Liver (tissue), 9 donors: Measurements from ENCODE around the gene ZNF213. TPM values are rescaled to one million over a fixed set of nuclear protein-coding genes. Genes with fewer than 3 reads are reported as not detected.

Experiments used
- DNase-seq: peaks from one replicate; pipeline ENCODE4 v3.0.0-alpha.2; 2017; ENCODE audit warnings: low spot score
- H3K27ac ChIP-seq, 2 donors: one replicate each; pipeline ENCODE4 v1.7.0; 2013; ENCODE audit warnings: inconsistent platforms in 2 of 2, low read length in 2 of 2, control low read depth in 1 of 2, low read depth in 1 of 2, mild to moderate bottlenecking in 1 of 2
- H3K27me3 ChIP-seq, 4 donors: one replicate each; pipeline versions ENCODE4 v1.6.1 to v1.7.0; 2013; ENCODE audit warnings: low read length in 3 of 4, inconsistent platforms in 1 of 4, mild to moderate bottlenecking in 1 of 4, moderate library complexity in 1 of 4; ENCODE audit not compliant: control insufficient read depth in 4 of 4, insufficient read depth in 4 of 4
- H3K36me3 ChIP-seq, 4 donors: one replicate each; pipeline versions ENCODE4 v1.6.1 to v1.7.0; 2013; ENCODE audit warnings: low read length in 3 of 4, mild to moderate bottlenecking in 3 of 4, low read depth in 1 of 4, moderate library complexity in 1 of 4; ENCODE audit not compliant: control insufficient read depth in 4 of 4, insufficient read depth in 3 of 4
- H3K4me1 ChIP-seq, 4 donors: one replicate each; pipeline versions ENCODE4 v1.6.1 to v1.7.0; 2013; ENCODE audit warnings: low read length in 3 of 4, mild to moderate bottlenecking in 3 of 4, moderate library complexity in 1 of 4; ENCODE audit not compliant: control insufficient read depth in 4 of 4, insufficient read depth in 4 of 4
- H3K4me3 ChIP-seq, 3 donors: one replicate each; pipeline versions ENCODE4 v1.6.1 to v1.7.0; 2013; ENCODE audit warnings: low read length in 3 of 3, control low read depth in 1 of 3, low read depth in 1 of 3, mild to moderate bottlenecking in 1 of 3
- H3K9ac ChIP-seq, 2 donors: one replicate each; pipeline ENCODE4 v1.7.0; 2013; ENCODE audit warnings: low read length in 2 of 2, mild to moderate bottlenecking in 2 of 2, moderate library complexity in 2 of 2, control low read depth in 1 of 2, low read depth in 1 of 2
- H3K9me3 ChIP-seq, 4 donors: one replicate each; pipeline versions ENCODE4 v1.6.1 to v1.7.0; 2013; ENCODE audit warnings: low read length in 3 of 4; ENCODE audit not compliant: control insufficient read depth in 4 of 4
- GABPA ChIP-seq, 2 donors: IDR thresholded peaks in 1 of 2; conservative IDR thresholded peaks in 1 of 2; 2 replicates each; pipeline ENCODE4 v1.6.1; 2016; ENCODE audit warnings: antibody characterized with exemption in 2 of 2, mild to moderate bottlenecking in 1 of 2, moderate library complexity in 1 of 2
- MAX ChIP-seq: IDR thresholded peaks from 2 replicates; pipeline ENCODE4 v1.6.1; 2016; ENCODE audit warnings: antibody characterized with exemption
- RXRA ChIP-seq, 2 donors: IDR thresholded peaks; 2 replicates each; pipeline ENCODE4 v1.6.1; 2017 to 2018; ENCODE audit warnings: antibody characterized with exemption in 2 of 2, mild to moderate bottlenecking in 1 of 2
- SP1 ChIP-seq: IDR thresholded peaks from 2 replicates; pipeline ENCODE4 v1.6.1; 2018; ENCODE audit warnings: antibody characterized with exemption, mild to moderate bottlenecking
- TAF1 ChIP-seq: conservative IDR thresholded peaks from 2 replicates; pipeline ENCODE4 v1.6.1; 2016; ENCODE audit warnings: antibody characterized with exemption, mild to moderate bottlenecking
- YY1 ChIP-seq: IDR thresholded peaks from 2 replicates; pipeline ENCODE4 v1.6.1; 2016; ENCODE audit warnings: antibody characterized with exemption, mild to moderate bottlenecking
- ZBTB33 ChIP-seq: IDR thresholded peaks from 2 replicates; pipeline ENCODE4 v1.6.1; 2016; ENCODE audit warnings: antibody characterized with exemption
- WGBS: extraction: QIAGEN DNeasy Blood & Tissue Kit; methylation state at CpG from one replicate; pipeline ENCODE4 v1.1.7; 2013; 5-methylcytosine and 5-hydroxymethylcytosine counted together
- polyA plus RNA-seq, 2 donors: library from polyadenylated mRNA; stranded (reverse) in 1 of 2; unstranded in 1 of 2; fragments of 200-250 nt in 1 of 2; fragments of >200 nt in 1 of 2; fragmentation: Nextera tagmentation in 1 of 2; extraction: Ambion mirVana in 1 of 2; gene quantifications; one replicate each; pipeline versions ENCODE4 v1.2.1 to v1.2.3, GENCODE V29; 2013 to 2015
- total RNA-seq, 2 donors: library from RNA; depleted of rRNA; stranded (reverse); fragments of >200 nt; gene quantifications; one replicate each; pipeline ENCODE4 v1.2.3, GENCODE V29; 2014
- TF ChIP-seq, protein P1 (sequence below): IDR thresholded peaks from 2 replicates; pipeline ENCODE4 v1.6.1; 2016; ENCODE audit warnings: antibody characterized with exemption, mild to moderate bottlenecking
- donor health status: healthy.
- donor health status: healthy.
- donor health status: healthy.
- donor health status: healthy.
- donor health status: healthy.

ZNF213 gene
- total and polyA plus RNA-seq, 4 donors = 0.56 to 4.5 (median 1.7) TPM

DNA sequence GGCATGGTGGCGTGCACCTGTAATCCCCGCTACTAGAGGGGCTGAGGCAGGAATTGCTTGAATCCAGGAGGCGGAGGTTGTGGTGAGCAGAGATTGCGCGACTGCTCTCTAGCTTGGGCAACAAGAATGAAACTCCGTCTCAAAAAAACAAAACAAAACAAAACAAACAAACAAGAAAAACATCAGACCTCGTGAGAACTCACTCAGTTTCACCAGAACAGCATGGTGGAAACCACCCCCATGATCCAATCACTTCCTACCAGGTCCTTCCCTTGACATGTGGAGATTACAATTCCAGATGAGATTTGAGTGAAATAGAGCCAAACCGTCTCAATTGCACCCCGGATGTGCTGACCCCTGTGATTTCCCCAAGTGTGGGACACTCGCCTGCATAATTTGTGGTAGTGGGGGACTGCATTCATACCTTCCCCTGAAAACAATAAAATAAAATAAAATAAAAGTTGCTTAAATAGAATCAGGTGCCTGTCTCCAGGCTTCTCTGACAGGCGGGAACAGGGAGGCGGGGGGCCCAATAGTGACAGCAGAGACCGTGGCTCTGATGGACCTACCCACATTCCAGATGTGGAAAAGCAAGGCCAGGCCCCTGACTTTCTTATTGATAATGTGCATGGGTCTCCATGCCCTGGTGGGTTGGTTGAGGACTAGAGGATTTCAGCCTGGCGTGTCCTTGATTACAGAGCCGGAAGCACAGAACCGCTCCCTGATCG, 48.8 kb upstream of the ZNF213 start:
- Histone ChIP-seq H3K4me3 (no peak overlapping the region), H3K9me3 (no peaks in the 10 kb centered on the region), H3K27me3 (no peaks in the 10 kb centered on the region), H3K27ac (peak overlapping the region; percentile 56 to 63), H3K4me1 (peaks cover 0 to 10% (median 0%) of the 10 kb centered on the region in 4 donors), H3K9ac (no peak overlapping the region), H3K36me3 (no peaks in the 10 kb centered on the region)
- WGBS = 84% methylated on average over 17 of the region's 17 CpGs
- TF ChIP-seq, protein P1, sequence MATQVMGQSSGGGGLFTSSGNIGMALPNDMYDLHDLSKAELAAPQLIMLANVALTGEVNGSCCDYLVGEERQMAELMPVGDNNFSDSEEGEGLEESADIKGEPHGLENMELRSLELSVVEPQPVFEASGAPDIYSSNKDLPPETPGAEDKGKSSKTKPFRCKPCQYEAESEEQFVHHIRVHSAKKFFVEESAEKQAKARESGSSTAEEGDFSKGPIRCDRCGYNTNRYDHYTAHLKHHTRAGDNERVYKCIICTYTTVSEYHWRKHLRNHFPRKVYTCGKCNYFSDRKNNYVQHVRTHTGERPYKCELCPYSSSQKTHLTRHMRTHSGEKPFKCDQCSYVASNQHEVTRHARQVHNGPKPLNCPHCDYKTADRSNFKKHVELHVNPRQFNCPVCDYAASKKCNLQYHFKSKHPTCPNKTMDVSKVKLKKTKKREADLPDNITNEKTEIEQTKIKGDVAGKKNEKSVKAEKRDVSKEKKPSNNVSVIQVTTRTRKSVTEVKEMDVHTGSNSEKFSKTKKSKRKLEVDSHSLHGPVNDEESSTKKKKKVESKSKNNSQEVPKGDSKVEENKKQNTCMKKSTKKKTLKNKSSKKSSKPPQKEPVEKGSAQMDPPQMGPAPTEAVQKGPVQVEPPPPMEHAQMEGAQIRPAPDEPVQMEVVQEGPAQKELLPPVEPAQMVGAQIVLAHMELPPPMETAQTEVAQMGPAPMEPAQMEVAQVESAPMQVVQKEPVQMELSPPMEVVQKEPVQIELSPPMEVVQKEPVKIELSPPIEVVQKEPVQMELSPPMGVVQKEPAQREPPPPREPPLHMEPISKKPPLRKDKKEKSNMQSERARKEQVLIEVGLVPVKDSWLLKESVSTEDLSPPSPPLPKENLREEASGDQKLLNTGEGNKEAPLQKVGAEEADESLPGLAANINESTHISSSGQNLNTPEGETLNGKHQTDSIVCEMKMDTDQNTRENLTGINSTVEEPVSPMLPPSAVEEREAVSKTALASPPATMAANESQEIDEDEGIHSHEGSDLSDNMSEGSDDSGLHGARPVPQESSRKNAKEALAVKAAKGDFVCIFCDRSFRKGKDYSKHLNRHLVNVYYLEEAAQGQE = no peak
- TF ChIP-seq YY1 (no peak), ZBTB33 (no peak), TAF1 (no peak), MAX (no peak), GABPA (IDR thresholded peaks at IDR 0.05 in 1 of 2, conservative IDR thresholded peaks at IDR 0.05 in 1 of 2) (no peak)
- no peak for DNase-seq

GRCh38 chr16:3086596-3087242, 48.1 kb upstream of the ZNF213 start:
- peaks cover 0 to 10% (median 0%) of the 10 kb centered on the region in 4 donors for H3K4me1 ChIP-seq
- no peaks in the 10 kb centered on the region for H3K36me3 ChIP-seq
- peak overlapping the region; percentile 56 to 63 for H3K27ac ChIP-seq
- H3K27me3 ChIP-seq = no peaks in the 10 kb centered on the region
- WGBS = 78% methylated on average over 14 of the region's 14 CpGs
- H3K9me3 ChIP-seq = no peaks in the 10 kb centered on the region
- H3K9ac ChIP-seq = no peak overlapping the region
- no peak for TF ChIP-seq SP1
- TF ChIP-seq MAX = no peak
- TF ChIP-seq TAF1 = no peak
- no peak for TF ChIP-seq RXRA (IDR thresholded peaks at IDR 0.05)
- TF ChIP-seq, protein P1 = no peak
- no peak for DNase-seq
- H3K4me3 ChIP-seq = peak overlapping the region in 1 of 3 donors; percentile 14
